Fibroblast of lung (primary cell): ENCODE measurements around the gene KRR1. TPM values are rescaled to one million over a fixed set of nuclear protein-coding genes. Genes with fewer than 3 reads are reported as not detected.
"Not testable (repeated sequence)": the region's sequence is repeated elsewhere in the genome, so short reads cannot be mapped to it uniquely, and the experiment has no call there.

Experiments used
- DNase-seq, 2 donors: peaks; one replicate each; pipeline versions ENCODE4 v3.0.0 to v3.0.0-alpha.2; 2010; ENCODE audit warnings: low read depth in 2 of 2
- H2AFZ ChIP-seq: 2 replicates; pipeline ENCODE4 v1.5.1; 2012; ENCODE audit warnings: low read length, control low read depth, inconsistent platforms
- H3K27ac ChIP-seq: 2 replicates; pipeline ENCODE4 v1.5.1; 2011; ENCODE audit warnings: low read length, control low read depth; ENCODE audit not compliant: insufficient read depth
- H3K27me3 ChIP-seq: 2 replicates; pipeline ENCODE4 v1.5.1; 2011; ENCODE audit warnings: mild to moderate bottlenecking, low read length; ENCODE audit not compliant: control insufficient read depth, insufficient read depth
- H3K36me3 ChIP-seq: 2 replicates; pipeline ENCODE4 v1.5.1; 2011; ENCODE audit warnings: low read length; ENCODE audit not compliant: control insufficient read depth, insufficient read depth
- H3K4me1 ChIP-seq: 2 replicates; pipeline ENCODE4 v1.5.1; 2011; ENCODE audit warnings: low read length; ENCODE audit not compliant: control insufficient read depth, insufficient read depth; ENCODE audit errors: extremely low read depth
- H3K4me2 ChIP-seq: 2 replicates; pipeline ENCODE4 v1.5.1; 2011; ENCODE audit warnings: low read length, control low read depth; ENCODE audit not compliant: insufficient read depth; ENCODE audit errors: extremely low read depth
- H3K4me3 ChIP-seq, 4 experiments: fragments of 200-600 bp in 1 of 4; sonication (generic) in 1 of 4; replicated peaks in 1 of 4; 2 replicates each; pipeline ENCODE4 v1.5.1; 2011 to 2016; ENCODE audit warnings: low read length in 4 of 4, low read depth in 3 of 4, mild to moderate bottlenecking in 3 of 4, control low read depth in 2 of 4, inconsistent platforms in 1 of 4, mixed read lengths in 1 of 4; ENCODE audit not compliant: insufficient read depth in 1 of 4; ENCODE audit errors: control extremely low read depth in 1 of 4
- H3K79me2 ChIP-seq: 2 replicates; pipeline ENCODE4 v1.5.1; 2012; ENCODE audit warnings: mild to moderate bottlenecking, low read length, inconsistent platforms; ENCODE audit not compliant: control insufficient read depth, insufficient read depth
- H3K9ac ChIP-seq: 2 replicates; pipeline ENCODE4 v1.5.1; 2011; ENCODE audit warnings: mild to moderate bottlenecking, low read length, control low read depth; ENCODE audit not compliant: insufficient read depth
- H3K9me3 ChIP-seq: 2 replicates; pipeline ENCODE4 v1.5.1; 2012; ENCODE audit warnings: low read depth, low read length; ENCODE audit not compliant: control insufficient read depth, insufficient read depth
- H4K20me1 ChIP-seq: 2 replicates; pipeline ENCODE4 v1.5.1; 2011; ENCODE audit warnings: low read length; ENCODE audit not compliant: control insufficient read depth, insufficient read depth; ENCODE audit errors: extremely low read depth
- EZH2 ChIP-seq: IDR thresholded peaks from 2 replicates; pipeline ENCODE4 v1.5.1; 2012; ENCODE audit warnings: low read length, control low read depth, mild to moderate bottlenecking; ENCODE audit errors: missing control alignments
- polyA plus RNA-seq, 2 donors: library from polyadenylated mRNA; depleted of rRNA in 1 of 2; stranded (reverse) in 1 of 2; unstranded in 1 of 2; fragments of >200 nt; gene quantifications; 2 replicates each; pipeline ENCODE4 v1.2.1, GENCODE V29; 2011 to 2012; ENCODE audit warnings: missing spikeins in 1 of 2
- total RNA-seq: library from RNA; depleted of rRNA; stranded (reverse); fragments of >200 nt; gene quantifications from 2 replicates; pipeline ENCODE4 v1.2.1, GENCODE V29; 2014
- TF ChIP-seq, protein P1 (sequence below), 2 donors: IDR thresholded peaks in 1 of 2; conservative IDR thresholded peaks in 1 of 2; 1 replicate in 1 of 2; 2 replicates in 1 of 2; pipeline ENCODE4 v1.5.1; 2011 to 2012; ENCODE audit warnings: low read length in 2 of 2, control low read depth in 1 of 2, inconsistent platforms in 1 of 2, low read depth in 1 of 2, mild to moderate bottlenecking in 1 of 2

KRR1 gene
- total and polyA plus RNA-seq, 2 donors (not counting 1 experiment from before 2014, with no cell fraction given) = 46.9 to 49.7 TPM

DNA sequence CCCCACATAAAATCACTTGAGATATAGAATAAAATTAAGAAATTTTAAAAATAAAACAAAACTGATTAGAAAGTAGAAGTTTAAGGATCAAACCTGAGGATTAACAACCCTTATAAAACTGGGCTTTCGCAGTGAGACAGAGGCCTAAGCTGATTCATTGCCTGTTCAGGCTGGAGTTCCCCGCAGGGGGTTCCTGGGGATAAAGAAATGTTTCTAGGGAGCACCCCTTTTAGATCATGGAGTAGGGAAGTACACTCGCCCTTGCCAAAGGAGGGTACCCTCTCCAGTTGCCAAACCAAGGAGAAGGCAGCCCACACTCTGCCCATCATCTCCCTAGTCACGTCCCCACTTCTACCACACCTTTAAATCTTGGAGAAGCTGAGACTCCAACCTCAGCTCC is 24.1 kb downstream of the KRR1 start:
- Histone ChIP-seq H3K4me3 (no peak overlapping the region), H3K27me3 (no peaks in the 10 kb centered on the region), H2AFZ (no peak overlapping the region), H3K9ac (no peak overlapping the region), H4K20me1 (no peaks in the 10 kb centered on the region), H3K27ac (no peak overlapping the region), H3K36me3 (peaks cover 3% of the 10 kb centered on the region), H3K9me3 (no peaks in the 10 kb centered on the region), H3K79me2 (peaks cover 45% of the 10 kb centered on the region), H3K4me2 (no peak overlapping the region), H3K4me1 (peaks cover 11% of the 10 kb centered on the region)
- no peak for DNase-seq
- TF ChIP-seq, protein P1, sequence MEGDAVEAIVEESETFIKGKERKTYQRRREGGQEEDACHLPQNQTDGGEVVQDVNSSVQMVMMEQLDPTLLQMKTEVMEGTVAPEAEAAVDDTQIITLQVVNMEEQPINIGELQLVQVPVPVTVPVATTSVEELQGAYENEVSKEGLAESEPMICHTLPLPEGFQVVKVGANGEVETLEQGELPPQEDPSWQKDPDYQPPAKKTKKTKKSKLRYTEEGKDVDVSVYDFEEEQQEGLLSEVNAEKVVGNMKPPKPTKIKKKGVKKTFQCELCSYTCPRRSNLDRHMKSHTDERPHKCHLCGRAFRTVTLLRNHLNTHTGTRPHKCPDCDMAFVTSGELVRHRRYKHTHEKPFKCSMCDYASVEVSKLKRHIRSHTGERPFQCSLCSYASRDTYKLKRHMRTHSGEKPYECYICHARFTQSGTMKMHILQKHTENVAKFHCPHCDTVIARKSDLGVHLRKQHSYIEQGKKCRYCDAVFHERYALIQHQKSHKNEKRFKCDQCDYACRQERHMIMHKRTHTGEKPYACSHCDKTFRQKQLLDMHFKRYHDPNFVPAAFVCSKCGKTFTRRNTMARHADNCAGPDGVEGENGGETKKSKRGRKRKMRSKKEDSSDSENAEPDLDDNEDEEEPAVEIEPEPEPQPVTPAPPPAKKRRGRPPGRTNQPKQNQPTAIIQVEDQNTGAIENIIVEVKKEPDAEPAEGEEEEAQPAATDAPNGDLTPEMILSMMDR (conservative IDR thresholded peaks at IDR 0.05 in 1 of 2, IDR thresholded peaks at IDR 0.05 in 1 of 2; ENCODE audit: low read depth in 1 of 2, low read length in 2 of 2) = no peak
- no peak for TF ChIP-seq EZH2

DNA sequence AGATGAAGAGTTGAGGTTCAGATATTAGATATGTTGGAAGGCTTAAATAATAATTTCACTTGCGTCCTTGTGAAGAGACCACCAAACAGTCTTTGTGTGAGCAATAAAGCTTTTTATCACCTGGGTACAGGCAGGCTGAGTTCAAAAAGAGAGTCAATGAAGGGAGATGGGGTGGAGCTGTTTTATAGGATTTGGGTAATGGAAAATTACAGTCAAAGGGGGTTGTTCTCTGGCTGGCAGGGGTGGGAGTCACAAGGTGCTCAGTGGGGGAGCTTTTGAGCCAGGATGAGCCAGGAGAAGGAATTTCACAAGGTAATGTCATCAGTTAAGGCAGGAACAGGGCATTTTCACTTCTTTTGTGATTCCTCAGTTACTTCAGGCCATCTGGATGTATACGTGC is 27.0 kb downstream of the KRR1 start:
- peaks cover 14% of the 10 kb centered on the region for H3K4me1 ChIP-seq
- peak overlapping the region in 2 of 4 experiments; percentile 74 to 93 for H3K4me3 ChIP-seq
- H3K4me2 ChIP-seq, DNase-seq, H3K27ac ChIP-seq, H3K27me3 ChIP-seq, H3K9me3 ChIP-seq, H2AFZ ChIP-seq, H3K36me3 ChIP-seq, H3K9ac ChIP-seq, H4K20me1 ChIP-seq: not testable (repeated sequence)
- peaks cover 53% of the 10 kb centered on the region for H3K79me2 ChIP-seq

- DNase-seq = peak in 1 of 2 donors; percentile 42
- Histone ChIP-seq H3K27ac (no peak overlapping the region), H3K27me3 (no peaks in the 10 kb centered on the region), H3K79me2 (peaks cover 53% of the 10 kb centered on the region), H2AFZ (no peak overlapping the region), H3K9ac (no peak overlapping the region), H3K36me3 (no peaks in the 10 kb centered on the region), H3K9me3 (no peaks in the 10 kb centered on the region), H4K20me1 (no peaks in the 10 kb centered on the region), H3K4me1 (peaks cover 11% of the 10 kb centered on the region), H3K4me3 (peak overlapping the region; percentile 39 to 93 (median 58)), H3K4me2 (peak overlapping the region; percentile 92)
- no peak for TF ChIP-seq EZH2
- TF ChIP-seq, protein P1 (conservative IDR thresholded peaks at IDR 0.05 in 1 of 2, IDR thresholded peaks at IDR 0.05 in 1 of 2; ENCODE audit: low read depth in 1 of 2, low read length in 2 of 2) = no peak
Observed at GRCh38 chr12:75483431-75483830, 28.0 kb downstream of the KRR1 start.
